Left lung (tissue), 10 donors: ENCODE measurements around the gene UBE2Q2. TPM values are rescaled to one million over a fixed set of nuclear protein-coding genes. Genes with fewer than 3 reads are reported as not detected.

Source experiments
- ATAC-seq: fragments of 200-7000 bp; cut with Tn5 transposase; one replicate; pipeline ENCODE4 v1.9.1; 2020; ENCODE audit warnings: moderate library complexity
- DNase-seq, 4 donors: peaks; one replicate each; pipeline ENCODE4 v3.0.0-alpha.2; 2013 to 2020
- H3K27ac ChIP-seq, 2 donors: fragments of 200-600 bp; sonication (generic) in 1 of 2; one replicate each; pipeline versions ENCODE4 v1.5.0 to v1.8.0; 2020 to 2021
- H3K27me3 ChIP-seq, 2 donors: fragments of 200-600 bp; sonication (generic) in 1 of 2; one replicate each; pipeline versions ENCODE4 v1.5.0 to v1.8.0; 2020 to 2021
- H3K36me3 ChIP-seq, 2 donors: fragments of 200-600 bp; sonication (generic) in 1 of 2; one replicate each; pipeline versions ENCODE4 v1.5.0 to v1.8.0; 2020 to 2021
- H3K4me1 ChIP-seq, 2 donors: fragments of 200-600 bp; one replicate each; pipeline ENCODE4 v1.8.0; 2021
- H3K4me3 ChIP-seq, 2 donors: fragments of 200-600 bp; sonication (generic) in 1 of 2; one replicate each; pipeline versions ENCODE4 v1.5.0 to v1.8.0; 2020 to 2021; ENCODE audit warnings: mild to moderate bottlenecking in 1 of 2
- H3K9me3 ChIP-seq, 2 donors: fragments of 200-600 bp; sonication (generic) in 1 of 2; one replicate each; pipeline versions ENCODE4 v1.5.0 to v1.8.0; 2020 to 2021
- CTCF ChIP-seq, 2 donors: fragments of 200-600 bp; sonication (generic) in 1 of 2; IDR thresholded peaks; one replicate each; pipeline versions ENCODE4 v1.5.0 to v1.8.0; 2021; ENCODE audit warnings: antibody characterized with exemption in 2 of 2
- intact Hi-C, 2 donors: fragments of 100-400 bp; cut with DNase I; formaldehyde crosslinking; loops; one replicate each; pipeline versions ENCODE4 v1.11.2 to v1.14.2; 2022
- polyA plus RNA-seq, 6 donors: library from polyadenylated mRNA; unstranded; fragments of 120-200 nt; gene quantifications; one replicate each; pipeline ENCODE4 v1.2.1, GENCODE V29; 2013; ENCODE audit not compliant: insufficient read length in 6 of 6
- total RNA-seq, 2 donors: library from RNA; stranded (reverse); fragmentation: NEBNext Ultra II Directional; extraction: Animal tissue kit (Norgen Biotek cat#: 25700); gene quantifications; one replicate each; pipeline ENCODE4 v1.2.1, GENCODE V29; 2021
- donor health status: DM: no; HTN: yes; CAD: no.
- donor health status: DM: no; HTN: no; CAD: no.

Gene UBE2Q2
- total and polyA plus RNA-seq, 8 donors = 30.4 to 64.6 (median 53.1) TPM

- ATAC-seq = no peak
- no peak overlapping the region for H3K27ac ChIP-seq
- no peaks in the 10 kb centered on the region for H3K9me3 ChIP-seq
- no peaks in the 10 kb centered on the region for H3K36me3 ChIP-seq
- intact Hi-C loops = no loop called here
- no peak for DNase-seq
- TF ChIP-seq CTCF (IDR thresholded peaks at IDR 0.05) = no peak
- H3K4me1 ChIP-seq = no peaks in the 10 kb centered on the region
- H3K4me3 ChIP-seq = no peak overlapping the region
- H3K27me3 ChIP-seq = no peaks in the 10 kb centered on the region
Measured at GRCh38 chr15:75820206-75820605, 23.0 kb upstream of the UBE2Q2 start.

- H3K36me3 ChIP-seq = no peaks in the 10 kb centered on the region
- H3K27ac ChIP-seq = no peak overlapping the region
Measured at GRCh38 chr15:75821786-75822345, 21.4 kb upstream of the UBE2Q2 start.

GRCh38 chr15:75822685-75823278, 20.5 kb upstream of the UBE2Q2 start:
- Histone ChIP-seq H3K4me3 (no peak overlapping the region), H3K9me3 (no peaks in the 10 kb centered on the region), H3K27me3 (no peaks in the 10 kb centered on the region), H3K27ac (no peak overlapping the region), H3K4me1 (no peaks in the 10 kb centered on the region), H3K36me3 (no peaks in the 10 kb centered on the region)
- DNase-seq (no peak), ATAC-seq (no peak)
- no peak for TF ChIP-seq CTCF (IDR thresholded peaks at IDR 0.05)
- intact Hi-C loops = no loop called here

More at GRCh38 chr15:75821786-75822345, 21.4 kb upstream of the UBE2Q2 start:
- no peaks in the 10 kb centered on the region for H3K9me3 ChIP-seq
- no peaks in the 10 kb centered on the region for H3K4me1 ChIP-seq
- intact Hi-C loops = no loop called here
- DNase-seq (no peak), ATAC-seq (no peak)
- no peak for TF ChIP-seq CTCF (IDR thresholded peaks at IDR 0.05)
- H3K4me3 ChIP-seq = no peak overlapping the region
- no peaks in the 10 kb centered on the region for H3K27me3 ChIP-seq

GRCh38 chr15:75823860-75824613, 19.2 kb upstream of the UBE2Q2 start:
- Histone ChIP-seq H3K36me3 (no peaks in the 10 kb centered on the region), H3K27me3 (no peaks in the 10 kb centered on the region), H3K27ac (no peak overlapping the region), H3K4me3 (no peak overlapping the region), H3K9me3 (no peaks in the 10 kb centered on the region), H3K4me1 (no peaks in the 10 kb centered on the region)
- no peak for ATAC-seq
- intact Hi-C loops = no loop called here
- no peak for DNase-seq
- no peak for TF ChIP-seq CTCF (IDR thresholded peaks at IDR 0.05)

GRCh38 chr15:75827691-75828090, 15.6 kb upstream of the UBE2Q2 start:
- H3K36me3 ChIP-seq = no peaks in the 10 kb centered on the region
- no peaks in the 10 kb centered on the region for H3K4me1 ChIP-seq
- no peaks in the 10 kb centered on the region for H3K9me3 ChIP-seq
- DNase-seq (no peak), ATAC-seq (no peak)
- no peaks in the 10 kb centered on the region for H3K27me3 ChIP-seq
- H3K4me3 ChIP-seq = no peak overlapping the region
- no peak overlapping the region for H3K27ac ChIP-seq
- TF ChIP-seq CTCF (IDR thresholded peaks at IDR 0.05) = no peak
- intact Hi-C loops = no loop called here
